A549 (cell line): ENCODE results near the gene TMEM179B. TPM values are rescaled to one million over a fixed set of nuclear protein-coding genes. Genes with fewer than 3 reads are reported as not detected.
A peak's percentile ranks its signal among the peaks of the same experiment; 100 is the strongest.
"Not testable (repeated sequence)": the region's sequence is repeated elsewhere in the genome, so short reads cannot be mapped to it uniquely, and the experiment has no call there.

ENCODE experiments used
- ATAC-seq, 2 experiments: fragments of 200-7000 bp in 1 of 2; fragments of >200 bp in 1 of 2; cut with Nextera tagmentation in 1 of 2; cut with Tn5 transposase in 1 of 2; 3 replicates each; pipeline versions ENCODE4 v1.8.0 to v1.9.1; 2018 to 2020; ENCODE audit warnings: mild to moderate bottlenecking in 1 of 2, moderate library complexity in 1 of 2
- CTCF ChIA-PET: fragments of 300-600 bp; sonication (Branson Sonifier 250); formaldehyde crosslinking; extraction: SDS; loops from one replicate; lab custom pipeline; 2021; ENCODE audit warnings: antibody characterized with exemption, inconsistent platforms; lab: Yijun Ruan, JAX
- POLR2A ChIA-PET: fragments of 350-600 bp; formaldehyde crosslinking; extraction: SDS; loops from one replicate; lab custom pipeline; 2021; ENCODE audit warnings: antibody characterized with exemption, inconsistent platforms; lab: Yijun Ruan, JAX
- DNase-seq, 2 experiments: peaks; one replicate each; pipeline versions ENCODE4 v3.0.0 to v3.0.0-alpha.2; 2011 to 2016; ENCODE audit warnings: low read depth in 1 of 2, low spot score in 1 of 2
- FAIRE-seq: peaks from 2 replicates; lab custom pipeline; 2011; peaks lifted over from hg19 to GRCh38; lab: Jason Lieb, UNC
- H3K27ac ChIP-seq, 2 experiments: fragments of >200 bp; sonication (Bioruptor Twin); formaldehyde crosslinking; 3 replicates each; pipeline ENCODE4 v1.5.1; 2016 to 2017
- H3K4me1 ChIP-seq: fragments of >200 bp; sonication (Bioruptor Twin); formaldehyde crosslinking; 3 replicates; pipeline ENCODE4 v1.6.1; 2016
- H3K4me2 ChIP-seq: fragments of >200 bp; sonication (Bioruptor Twin); formaldehyde crosslinking; 3 replicates; pipeline ENCODE4 v1.6.1; 2016
- H3K4me3 ChIP-seq: fragments of >200 bp; sonication (Bioruptor Twin); formaldehyde crosslinking; 3 replicates; pipeline ENCODE4 v1.5.1; 2016
- H3K9me3 ChIP-seq: fragments of >200 bp; sonication (Bioruptor Twin); formaldehyde crosslinking; 3 replicates; pipeline ENCODE4 v1.6.1; 2016
- CBX2 ChIP-seq: fragments of 200-600 bp; sonication (generic); IDR thresholded peaks from 2 replicates; pipeline ENCODE4 v1.6.1; 2016; ENCODE audit warnings: low read depth, mild to moderate bottlenecking, borderline replicate concordance
- CHD2 ChIP-seq: fragments of 150-350 bp; IDR thresholded peaks from 2 replicates; pipeline ENCODE4 v1.6.1; 2014; ENCODE audit warnings: low read length; ENCODE audit not compliant: partially characterized antibody
- CHD4 ChIP-seq: fragments of 200-600 bp; sonication (generic); IDR thresholded peaks from 2 replicates; pipeline ENCODE4 v1.6.1; 2016; ENCODE audit warnings: antibody characterized with exemption, mild to moderate bottlenecking, borderline replicate concordance
- EHMT2 ChIP-seq: fragments of 200-600 bp; sonication (generic); IDR thresholded peaks from 2 replicates; pipeline ENCODE4 v1.6.1; 2016; ENCODE audit warnings: antibody characterized with exemption, low read depth, mild to moderate bottlenecking, moderate library complexity
- FOSL2 ChIP-seq, 2 experiments: fragments of 450-650 bp in 1 of 2; fragments of >200 bp in 1 of 2; sonication (Bioruptor Twin) in 1 of 2; formaldehyde crosslinking; IDR thresholded peaks; 2 replicates each; pipeline versions ENCODE4 v1.5.0 to v1.6.1; 2016 to 2020; ENCODE audit warnings: mild to moderate bottlenecking in 1 of 2, moderate library complexity in 1 of 2
- FOXS1 ChIP-seq: fragments of 250-450 bp; sonication (Bioruptor Pico); IDR thresholded peaks from 2 replicates; pipeline ENCODE4 v1.5.0; 2020; ENCODE audit warnings: mild to moderate bottlenecking, moderate library complexity
- HEYL ChIP-seq: fragments of 250-450 bp; sonication (Bioruptor Pico); IDR thresholded peaks from 2 replicates; pipeline ENCODE4 v1.8.0; 2021; ENCODE audit warnings: mild to moderate bottlenecking, moderate library complexity
- HOXB13 ChIP-seq: fragments of 250-450 bp; sonication (Bioruptor Pico); IDR thresholded peaks from 2 replicates; pipeline ENCODE4 v1.5.0; 2020; ENCODE audit warnings: low read depth, mild to moderate bottlenecking, moderate library complexity
- JUN ChIP-seq, 2 experiments: fragments of >200 bp; sonication (Bioruptor Twin); formaldehyde crosslinking; IDR thresholded peaks; 2 replicates in 1 of 2; 3 replicates in 1 of 2; pipeline ENCODE4 v1.6.1; 2016 to 2017
- KDM5A ChIP-seq: fragments of 200-600 bp; sonication (generic); IDR thresholded peaks from 2 replicates; pipeline ENCODE4 v1.6.1; 2016; ENCODE audit warnings: antibody characterized with exemption, mild to moderate bottlenecking
- MAFK ChIP-seq: fragments of 450-650 bp; IDR thresholded peaks from 2 replicates; pipeline ENCODE4 v1.6.1; 2014; ENCODE audit not compliant: partially characterized antibody
- NPAS2 ChIP-seq: fragments of 250-450 bp; sonication (Bioruptor Pico); IDR thresholded peaks from 2 replicates; pipeline ENCODE4 v1.8.0; 2022; ENCODE audit warnings: mild to moderate bottlenecking, moderate library complexity, borderline replicate concordance
- PBX3 ChIP-seq: IDR thresholded peaks from 2 replicates; pipeline ENCODE4 v1.6.1; 2012
- POLR2A ChIP-seq: IDR thresholded peaks from 2 replicates; pipeline ENCODE4 v1.6.1; 2012; ENCODE audit warnings: mild to moderate bottlenecking, low read length
- POLR2AphosphoS2 ChIP-seq: conservative IDR thresholded peaks from 2 replicates; pipeline ENCODE4 v1.6.1; 2012; ENCODE audit warnings: low read length, improper control_type of control experiment, inconsistent platforms
- RAD21 ChIP-seq, 2 experiments: fragments of >200 bp in 1 of 2; sonication (Bioruptor Twin) in 1 of 2; formaldehyde crosslinking in 1 of 2; IDR thresholded peaks in 1 of 2; conservative IDR thresholded peaks in 1 of 2; 2 replicates in 1 of 2; 3 replicates in 1 of 2; pipeline ENCODE4 v1.6.1; 2012 to 2018; ENCODE audit warnings: inconsistent platforms in 1 of 2
- RCOR1 ChIP-seq: fragments of 150-350 bp; IDR thresholded peaks from 2 replicates; pipeline ENCODE4 v1.6.1; 2014; ENCODE audit warnings: antibody characterized with exemption, low read length, low read depth
- TP53 ChIP-seq: fragments of 250-450 bp; sonication (Bioruptor Pico); IDR thresholded peaks from 2 replicates; pipeline ENCODE4 v1.5.0; 2021; ENCODE audit warnings: mild to moderate bottlenecking, moderate library complexity
- ZFP36 ChIP-seq: fragments of 450-650 bp; IDR thresholded peaks from 2 replicates; pipeline ENCODE4 v1.6.1; 2014; ENCODE audit warnings: borderline replicate concordance; ENCODE audit not compliant: partially characterized antibody
- WGBS: methylation state at CpG from one replicate; pipeline ENCODE4 v1.1.6; 2017; ENCODE audit errors: missing lambda C conversion rate; 5-methylcytosine and 5-hydroxymethylcytosine counted together
- polyA plus RNA-seq, 4 experiments: library from polyadenylated mRNA; depleted of rRNA in 3 of 4; stranded (reverse); fragments of >200 nt; fragmentation: RNase III in 1 of 4; extraction: RNeasy Plus Mini Kit Qiagen cat#74134 plus additional on column Dnase treatment in 1 of 4; gene quantifications; 2 replicates in 3 of 4; 3 replicates in 1 of 4; pipeline ENCODE4 v1.2.3, GENCODE V29; 2011 to 2017
- TF ChIP-seq, protein P1 (sequence below): fragments of 250-450 bp; sonication (Bioruptor Pico); IDR thresholded peaks from 2 replicates; pipeline ENCODE4 v1.5.0; 2021; ENCODE audit warnings: mild to moderate bottlenecking, moderate library complexity, borderline replicate concordance
- TF ChIP-seq, protein P2 (sequence below): IDR thresholded peaks from 2 replicates; pipeline ENCODE4 v1.6.1; 2012; ENCODE audit warnings: low read depth, borderline replicate concordance

TMEM179B gene
- polyA plus RNA-seq, 2 of the 4 experiments (the other 2 are of a cell fraction): 62.8 to 64.7 TPM

DNA sequence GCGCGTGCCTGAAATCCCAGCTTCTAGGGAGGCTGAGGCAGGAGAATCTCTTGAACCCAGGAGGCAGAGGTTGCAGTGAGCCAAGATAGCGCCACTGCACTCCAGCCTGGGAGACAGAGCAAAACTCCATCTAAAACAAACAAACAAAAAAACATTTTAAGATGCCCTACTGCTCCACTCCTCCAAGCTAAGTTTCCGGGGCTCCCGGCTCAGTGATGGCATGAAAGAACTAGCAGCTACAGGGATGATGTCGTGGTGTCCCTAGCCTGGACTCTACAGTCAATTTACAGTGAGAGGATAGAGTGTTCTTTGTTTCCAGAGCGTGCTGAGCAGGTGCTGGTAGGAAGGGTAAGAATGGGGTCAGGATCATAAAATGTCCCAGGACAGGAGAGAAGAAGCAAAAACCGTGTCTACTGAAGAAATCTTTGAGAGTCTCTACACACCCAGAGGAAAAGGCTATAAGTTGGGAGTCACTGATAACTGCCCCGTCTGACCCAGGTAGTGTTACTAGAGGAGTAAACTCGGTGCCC, 32.1 kb upstream of the TMEM179B start:
- Histone ChIP-seq H3K9me3 (no peaks in the 10 kb centered on the region), H3K4me2 (peak overlapping the region; percentile 91), H3K4me3 (0 out of 3 replicates have a peak overlapping the region, but pooled peaks have one; percentile 55), H3K4me1 (peaks cover 11% of the 10 kb centered on the region; the same call in 1 of the 3 replicates), H3K27ac (no peak overlapping the region)
- FAIRE-seq (no peak), DNase-seq (no peak), ATAC-seq (no peak)
- WGBS: 87% methylated on average over 10 of the region's 10 CpGs
- ChIA-PET POLR2A (interaction anchor here (1.5 to 3.0 kb wide), 3 partner anchors 15 to 85 kb away, joined by 7 to 63 read pairs (median 34); partner anchors contain the start of genes HNRNPUL2, TAF6L and WDR74), CTCF (interaction anchor here (1.2 to 1.8 kb wide), 2 partner anchors 14 to 31 kb away, joined by 5 to 6 read pairs; no protein-coding TSS in a partner anchor)
- TF ChIP-seq KDM5A: no peak
- TF ChIP-seq, protein P1, sequence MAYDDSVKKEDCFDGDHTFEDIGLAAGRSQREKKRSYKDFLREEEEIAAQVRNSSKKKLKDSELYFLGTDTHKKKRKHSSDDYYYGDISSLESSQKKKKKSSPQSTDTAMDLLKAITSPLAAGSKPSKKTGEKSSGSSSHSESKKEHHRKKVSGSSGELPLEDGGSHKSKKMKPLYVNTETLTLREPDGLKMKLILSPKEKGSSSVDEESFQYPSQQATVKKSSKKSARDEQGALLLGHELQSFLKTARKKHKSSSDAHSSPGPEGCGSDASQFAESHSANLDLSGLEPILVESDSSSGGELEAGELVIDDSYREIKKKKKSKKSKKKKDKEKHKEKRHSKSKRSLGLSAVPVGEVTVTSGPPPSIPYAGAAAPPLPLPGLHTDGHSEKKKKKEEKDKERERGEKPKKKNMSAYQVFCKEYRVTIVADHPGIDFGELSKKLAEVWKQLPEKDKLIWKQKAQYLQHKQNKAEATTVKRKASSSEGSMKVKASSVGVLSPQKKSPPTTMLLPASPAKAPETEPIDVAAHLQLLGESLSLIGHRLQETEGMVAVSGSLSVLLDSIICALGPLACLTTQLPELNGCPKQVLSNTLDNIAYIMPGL (CRISPR knock-in tag): no peak
- TF ChIP-seq HEYL (CRISPR knock-in tag): no peak
- TF ChIP-seq FOSL2 (IDR thresholded peaks at IDR 0.05): no peak
- no peak for TF ChIP-seq FOSL2 (CRISPR knock-in tag; IDR thresholded peaks at IDR 0.05)
- TF ChIP-seq POLR2AphosphoS2: no peak
- TF ChIP-seq NPAS2: no peak
- TF ChIP-seq TP53 (CRISPR knock-in tag): no peak
- no peak for TF ChIP-seq JUN (IDR thresholded peaks at IDR 0.05)
- no peak for TF ChIP-seq EHMT2
- TF ChIP-seq CHD2: no peak
- TF ChIP-seq PBX3: no peak
- no peak for TF ChIP-seq POLR2A
- no peak for TF ChIP-seq ZFP36
- no peak for TF ChIP-seq MAFK
- no peak for TF ChIP-seq HOXB13 (CRISPR knock-in tag)
- TF ChIP-seq RCOR1: no peak
- TF ChIP-seq FOXS1: no peak

GRCh38 chr11:62757846-62758788, 29.1 kb upstream of the TMEM179B start:
- TF ChIP-seq CBX2: no peak
- TF ChIP-seq, protein P2, sequence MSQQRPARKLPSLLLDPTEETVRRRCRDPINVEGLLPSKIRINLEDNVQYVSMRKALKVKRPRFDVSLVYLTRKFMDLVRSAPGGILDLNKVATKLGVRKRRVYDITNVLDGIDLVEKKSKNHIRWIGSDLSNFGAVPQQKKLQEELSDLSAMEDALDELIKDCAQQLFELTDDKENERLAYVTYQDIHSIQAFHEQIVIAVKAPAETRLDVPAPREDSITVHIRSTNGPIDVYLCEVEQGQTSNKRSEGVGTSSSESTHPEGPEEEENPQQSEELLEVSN: no peak
- no peak for TF ChIP-seq FOXS1
- TF ChIP-seq CHD4: no peak
- no peak for TF ChIP-seq RAD21 (conservative IDR thresholded peaks at IDR 0.05 in 1 of 2, IDR thresholded peaks at IDR 0.05 in 1 of 2)
- ChIA-PET POLR2A (interaction anchor here (1.1 kb wide), 1 partner anchor 83 kb away, joined by 3 read pairs; no protein-coding TSS in a partner anchor), CTCF (interaction anchor here (0.6 to 3.6 kb wide), 4 partner anchors 11 to 31 kb away, joined by 3 to 19 read pairs (median 6); partner anchors contain the start of gene TMEM179B)
- Histone ChIP-seq H3K4me1 (peaks cover 16% of the 10 kb centered on the region; the same call in 2 of the 3 replicates), H3K4me2 (no peak overlapping the region), H3K9me3 (no peaks in the 10 kb centered on the region), H3K27ac (no peak overlapping the region), H3K4me3 (no peak overlapping the region)
- FAIRE-seq (no peak), DNase-seq (no peak), ATAC-seq (no peak)
- 68% methylated on average over 9 of the region's 9 CpGs for WGBS

DNA sequence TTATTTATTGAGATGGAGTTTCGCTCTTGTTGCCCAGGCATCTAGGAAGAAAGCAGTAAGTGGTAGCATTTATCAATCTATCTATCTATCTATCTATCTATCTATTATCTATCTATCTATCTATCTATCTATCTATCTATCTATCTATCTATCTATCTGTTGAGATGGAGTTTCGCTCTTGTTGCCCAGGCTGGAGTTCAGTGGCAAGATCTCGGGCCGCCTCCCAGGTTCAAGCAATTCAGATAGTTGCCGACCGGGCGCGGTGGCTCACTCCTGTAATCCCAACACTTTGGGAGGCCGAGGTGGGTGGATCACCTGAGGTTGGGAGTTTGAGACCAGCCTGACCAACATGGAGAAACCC, 26.4 kb upstream of the TMEM179B start:
- H3K9me3 ChIP-seq, FAIRE-seq, H3K4me1 ChIP-seq: not testable (repeated sequence)
- CTCF ChIA-PET: interaction anchor here (0.6 to 3.6 kb wide), 8 partner anchors 9 to 1110 kb away, joined by 3 to 23 read pairs (median 4); partner anchors contain the start of genes TAF6L and TMEM179B
- Histone ChIP-seq H3K4me2 (peak overlapping the region; percentile 65), H3K4me3 (peak overlapping the region; percentile 69), H3K27ac (peak overlapping the region; percentile 75 to 90)
- 24% methylated on average over 9 of the region's 9 CpGs for WGBS
- POLR2A ChIA-PET: interaction anchor here (1.0 to 2.3 kb wide), 8 partner anchors 7 to 120 kb away, joined by 4 to 20 read pairs (median 8); partner anchors contain the start of genes HNRNPUL2, SLC3A2, TAF6L and TMEM179B
- ATAC-seq: peak in 1 of 2 experiments; percentile 39; a peak in 3 of 6 replicates
- DNase-seq: peak in 1 of 2 experiments; percentile 31
